GM12878 (cell line): ENCODE data around the gene TMPRSS11D. TPM values are rescaled to one million over a fixed set of nuclear protein-coding genes. Genes with fewer than 3 reads are reported as not detected.

Source experiments
- ATAC-seq: fragments of 200-7000 bp; cut with Tn5 transposase; 3 replicates; pipeline ENCODE4 v1.9.1; 2020; ENCODE audit warnings: mild to moderate bottlenecking, moderate library complexity
- BruUV-seq: library from RNA; stranded (reverse); fragments of 400-500 nt; replicated peaks from 2 replicates; lab custom pipeline; 2021; lab: Mats Ljungman, UMichigan
- CTCF ChIA-PET: fragments of 300-600 bp; sonication (Branson Sonifier 250); formaldehyde crosslinking; extraction: SDS; loops from one replicate; lab custom pipeline; 2021; ENCODE audit warnings: inconsistent platforms; lab: Yijun Ruan, JAX
- POLR2A ChIA-PET: fragments of 350-600 bp; formaldehyde crosslinking; extraction: SDS; loops from one replicate; lab custom pipeline; 2021; ENCODE audit warnings: inconsistent platforms; lab: Charles Lee
- RAD21 ChIA-PET: fragments of 300-600 bp; sonication (Branson Sonifier 250); formaldehyde crosslinking; loops from one replicate; lab custom pipeline; 2023; ENCODE audit warnings: antibody characterized with exemption; ENCODE audit not compliant: unreplicated experiment; lab: Charles Lee
- SMC1A ChIA-PET: fragments of 300-600 bp; sonication (Branson Sonifier 250); formaldehyde crosslinking; loops from one replicate; lab custom pipeline; 2023; ENCODE audit not compliant: unreplicated experiment, uncharacterized antibody; lab: Charles Lee
- DNase-seq: peaks from one replicate; pipeline ENCODE4 v3.0.0-alpha.2; 2011; ENCODE audit warnings: low read depth, low spot score
- FAIRE-seq: peaks from 3 replicates; lab custom pipeline; 2011; peaks lifted over from hg19 to GRCh38; lab: Jason Lieb, UNC
- H2AFZ ChIP-seq: 2 replicates; pipeline ENCODE4 v1.6.0; 2011; ENCODE audit warnings: low read depth, low read length, control low read depth; ENCODE audit not compliant: control insufficient read depth
- H3K27ac ChIP-seq: 2 replicates; pipeline ENCODE4 v1.5.1; 2011; ENCODE audit warnings: control low read depth; ENCODE audit not compliant: control insufficient read depth, insufficient read depth
- H3K27me3 ChIP-seq, 2 experiments: replicated peaks in 1 of 2; 2 replicates each; pipeline versions ENCODE4 v1.6.0 to v1.6.1; 2011; ENCODE audit warnings: low read length in 1 of 2; ENCODE audit not compliant: control insufficient read depth in 2 of 2, insufficient read depth in 2 of 2
- H3K36me3 ChIP-seq, 2 experiments: 2 replicates each; pipeline ENCODE4 v1.5.1; 2011; ENCODE audit warnings: low read length in 1 of 2; ENCODE audit not compliant: control insufficient read depth in 2 of 2, insufficient read depth in 2 of 2
- H3K4me1 ChIP-seq: 2 replicates; pipeline ENCODE4 v1.6.1; 2011; ENCODE audit warnings: mild to moderate bottlenecking, low read length, moderate library complexity, mixed read lengths; ENCODE audit not compliant: control insufficient read depth, insufficient read depth
- H3K4me2 ChIP-seq: 2 replicates; pipeline ENCODE4 v1.6.0; 2011; ENCODE audit warnings: control low read depth; ENCODE audit not compliant: control insufficient read depth, insufficient read depth
- H3K4me3 ChIP-seq: fragments of 200-600 bp; sonication (generic); 2 replicates; pipeline ENCODE4 v1.5.1; 2016
- H3K79me2 ChIP-seq: 2 replicates; pipeline ENCODE4 v1.6.0; 2011; ENCODE audit warnings: low read length; ENCODE audit not compliant: control insufficient read depth, insufficient read depth
- H3K9ac ChIP-seq: 2 replicates; pipeline ENCODE4 v1.8.0; 2011; ENCODE audit warnings: low read length, control low read depth, mixed read lengths; ENCODE audit not compliant: control insufficient read depth, insufficient read depth
- H3K9me3 ChIP-seq: replicated peaks from 3 replicates; pipeline ENCODE4 v1.5.1; 2011; ENCODE audit warnings: mild to moderate bottlenecking, low read length; ENCODE audit not compliant: control insufficient read depth, insufficient read depth
- H4K20me1 ChIP-seq: 2 replicates; pipeline ENCODE4 v1.6.0; 2011; ENCODE audit not compliant: control insufficient read depth, insufficient read depth
- ATF7 ChIP-seq: fragments of 450-650 bp; IDR thresholded peaks from 2 replicates; pipeline ENCODE4 v1.6.1; 2016; ENCODE audit warnings: low read depth, mild to moderate bottlenecking
- BACH1 ChIP-seq: fragments of 450-650 bp; IDR thresholded peaks from 2 replicates; pipeline ENCODE4 v1.6.1; 2017; ENCODE audit warnings: mild to moderate bottlenecking, borderline replicate concordance
- BCL11A ChIP-seq: IDR thresholded peaks from 2 replicates; pipeline ENCODE4 v1.6.1; 2011; ENCODE audit warnings: low read depth, low read length
- CHD2 ChIP-seq: IDR thresholded peaks from 2 replicates; pipeline ENCODE4 v1.6.1; 2011; ENCODE audit warnings: low read depth, low read length, improper control_type of control experiment, borderline replicate concordance
- GABPA ChIP-seq: IDR thresholded peaks from 2 replicates; pipeline ENCODE4 v1.6.1; 2014; ENCODE audit warnings: antibody characterized with exemption, low read depth, mild to moderate bottlenecking, inconsistent platforms
- HDAC6 ChIP-seq: fragments of 200-600 bp; sonication (generic); IDR thresholded peaks from one replicate; pipeline ENCODE4 v1.8.0; 2017; ENCODE audit warnings: antibody characterized with exemption; ENCODE audit not compliant: unreplicated experiment
- IKZF1 ChIP-seq: fragments of 450-650 bp; conservative IDR thresholded peaks from 2 replicates; pipeline ENCODE4 v1.6.1; 2017; ENCODE audit warnings: antibody characterized with exemption, mild to moderate bottlenecking
- KLF5 ChIP-seq: fragments of 450-650 bp; IDR thresholded peaks from 2 replicates; pipeline ENCODE4 v1.6.1; 2014; ENCODE audit warnings: mild to moderate bottlenecking; ENCODE audit not compliant: partially characterized antibody
- MEF2B ChIP-seq: fragments of 450-650 bp; IDR thresholded peaks from 2 replicates; pipeline ENCODE4 v1.6.1; 2018; ENCODE audit warnings: mild to moderate bottlenecking, moderate library complexity; ENCODE audit not compliant: partially characterized antibody, poor library complexity, severe bottlenecking
- MYB ChIP-seq: fragments of 150-350 bp; IDR thresholded peaks from 2 replicates; pipeline ENCODE4 v1.6.1; 2014; ENCODE audit warnings: mild to moderate bottlenecking, low read depth, low read length, borderline replicate concordance
- NFYB ChIP-seq: IDR thresholded peaks from 2 replicates; pipeline ENCODE4 v1.6.1; 2011; ENCODE audit warnings: low read depth, mild to moderate bottlenecking, low read length, improper control_type of control experiment, moderate library complexity; ENCODE audit not compliant: insufficient read depth
- REST ChIP-seq: IDR thresholded peaks from 2 replicates; pipeline ENCODE4 v1.6.1; 2012; ENCODE audit warnings: mild to moderate bottlenecking, low read depth, low read length
- SIN3A ChIP-seq: IDR thresholded peaks from 2 replicates; pipeline ENCODE4 v1.6.1; 2012; ENCODE audit warnings: low read depth, low read length, improper control_type of control experiment
- USF2 ChIP-seq: IDR thresholded peaks from 2 replicates; pipeline ENCODE4 v1.6.1; 2011; ENCODE audit warnings: low read depth, low read length, improper control_type of control experiment, borderline replicate concordance
- ZNF384 ChIP-seq: IDR thresholded peaks from 2 replicates; pipeline ENCODE4 v1.6.1; 2012; ENCODE audit warnings: low read depth, mild to moderate bottlenecking, low read length, improper control_type of control experiment, borderline replicate concordance
- WGBS: methylation state at CpG from one replicate; pipeline ENCODE4 v1.1.6; 2016; ENCODE audit warnings: low lambda C conversion rate; ENCODE audit not compliant: insufficient replicate concordance, insufficient coverage; ENCODE audit errors: missing lambda C conversion rate; 5-methylcytosine and 5-hydroxymethylcytosine counted together
- in situ Hi-C: fragments of 300-500 bp; cut with MboI; formaldehyde crosslinking; loops from 9 replicates; pipeline ENCODE4 v1.14.3; 2018; ENCODE audit warnings: mixed read lengths
- intact Hi-C: fragments of 100-400 bp; cut with micrococcal nuclease; formaldehyde crosslinking; loops from one replicate; pipeline ENCODE4 v1.14.2; 2022; ENCODE audit not compliant: unreplicated experiment
- polyA plus RNA-seq, 11 experiments: library from polyadenylated mRNA; depleted of rRNA in 4 of 11; unstranded in 6 of 11; stranded (reverse) in 5 of 11; fragments of >200 nt; fragmentation: Nextera tagmentation in 4 of 11; fragmentation: Illumina TruSeq in 1 of 11; extraction: Ambion mirVana in 4 of 11; extraction: Trizol in 1 of 11; gene quantifications; 1 replicate in 1 of 11; 2 replicates in 10 of 11; pipeline versions ENCODE4 v1.2.1 to v1.2.3, GENCODE V29; 2011 to 2016; ENCODE audit warnings: inconsistent platforms in 2 of 11, missing spikeins in 2 of 11, low read depth in 1 of 11
- total RNA-seq, 4 experiments: library from RNA; depleted of rRNA in 3 of 4; stranded (reverse); fragments of >200 nt in 3 of 4; fragmentation: Illumina TruSeq in 1 of 4; extraction: Trizol in 1 of 4; gene quantifications; 2 replicates each; pipeline versions ENCODE4 v1.2.1 to v1.2.3, GENCODE V29; 2013 to 2021

The TMPRSS11D gene
- total and polyA plus RNA-seq, 10 of the 15 experiments (the other 5 are each of a cell fraction or from before 2014, with no cell fraction given), result not detected

- in situ Hi-C loops, result no loop called here
- intact Hi-C loops, result no loop called here
- TF ChIP-seq BACH1 (no peak), CHD2 (no peak), MYB (no peak), REST (no peak), KLF5 (no peak), GABPA (no peak), MEF2B (no peak), ATF7 (no peak), ZNF384 (no peak), USF2 (no peak), IKZF1 (no peak), NFYB (no peak), BCL11A (no peak), HDAC6 (no peak), SIN3A (no peak)
- H4K20me1 ChIP-seq, result no peaks in the 10 kb centered on the region
- ChIA-PET CTCF (no interaction called here), SMC1A (no interaction called here), RAD21 (no interaction called here), POLR2A (no interaction called here)
- H3K4me1 ChIP-seq, result no peaks in the 10 kb centered on the region
- no peaks in the 10 kb centered on the region for H3K36me3 ChIP-seq
- no peak overlapping the region for H3K4me2 ChIP-seq
- H3K9me3 ChIP-seq, result no peaks in the 10 kb centered on the region
- H2AFZ ChIP-seq, result no peak overlapping the region
- no peak for ATAC-seq
- no peaks in the 10 kb centered on the region for H3K79me2 ChIP-seq
- no peak for FAIRE-seq
- H3K27me3 ChIP-seq, result no peaks in the 10 kb centered on the region
- BruUV-seq, result no TSS peak
- WGBS, result 77% methylated on average over 7 of the region's 7 CpGs
- DNase-seq, result no peak
- no peak overlapping the region for H3K9ac ChIP-seq
- no peak overlapping the region for H3K4me3 ChIP-seq
- H3K27ac ChIP-seq, result no peak overlapping the region
Observed at GRCh38 chr4:67809502-67809901, 74.3 kb downstream of the TMPRSS11D start.
